ENCODE data around the gene ZNF22. TPM values are rescaled to one million over a fixed set of nuclear protein-coding genes. Genes with fewer than 3 reads are reported as not detected.

ZNF22 gene
- total RNA-seq, 1 donor from 2014 or later: 23.1 TPM

- no peak overlapping the region for H3K4me3 Mint-ChIP-seq
- no peaks in the 10 kb centered on the region for H3K36me3 Mint-ChIP-seq (ENCODE audit: low read depth)
- peaks cover 12% of the 10 kb centered on the region for H3K27me3 Mint-ChIP-seq (ENCODE audit: insufficient read depth)
- intact Hi-C loops (cut with micrococcal nuclease): no loop called here
- H3K4me1 Mint-ChIP-seq (ENCODE audit: low read depth): no peaks in the 10 kb centered on the region
- no peak for DNase-seq (ENCODE audit: low spot score)
- peaks cover 2% of the 10 kb centered on the region for H3K9me3 Mint-ChIP-seq
- H3K27ac Mint-ChIP-seq: no peak overlapping the region
These were observed 43.6 kb downstream of the ZNF22 start for GRCh38 chr10:45044290-45044689.

GRCh38 chr10:45050551-45051235, 50.0 kb downstream of the ZNF22 start:
- Mint-ChIP-seq H3K36me3 (ENCODE audit: low read depth) (no peaks in the 10 kb centered on the region), H3K4me3 (no peak overlapping the region), H3K27ac (no peak overlapping the region), H3K9me3 (peaks cover 2% of the 10 kb centered on the region), H3K27me3 (ENCODE audit: insufficient read depth) (peaks cover 6% of the 10 kb centered on the region), H3K4me1 (ENCODE audit: low read depth) (no peaks in the 10 kb centered on the region)
- intact Hi-C loops (cut with micrococcal nuclease): no loop called here
- DNase-seq (ENCODE audit: low spot score): no peak

- H3K4me3 Mint-ChIP-seq: no peak overlapping the region
These were observed 52.0 kb downstream of the ZNF22 start for GRCh38 chr10:45052700-45053099.

GRCh38 chr10:45053569-45054100, 52.9 kb downstream of the ZNF22 start:
- H3K4me3 Mint-ChIP-seq: no peak overlapping the region
- peaks cover 8% of the 10 kb centered on the region for H3K27me3 Mint-ChIP-seq (ENCODE audit: insufficient read depth)
- no peaks in the 10 kb centered on the region for H3K36me3 Mint-ChIP-seq (ENCODE audit: low read depth)
- no peak overlapping the region for H3K27ac Mint-ChIP-seq
- H3K9me3 Mint-ChIP-seq: peaks cover 2% of the 10 kb centered on the region
- intact Hi-C loops (cut with micrococcal nuclease): no loop called here
- no peak for DNase-seq (ENCODE audit: low spot score)
- no peaks in the 10 kb centered on the region for H3K4me1 Mint-ChIP-seq (ENCODE audit: low read depth)

More at GRCh38 chr10:45052700-45053099, 52.0 kb downstream of the ZNF22 start:
- Mint-ChIP-seq H3K4me1 (ENCODE audit: low read depth) (no peaks in the 10 kb centered on the region), H3K36me3 (ENCODE audit: low read depth) (no peaks in the 10 kb centered on the region), H3K9me3 (peaks cover 2% of the 10 kb centered on the region), H3K27me3 (ENCODE audit: insufficient read depth) (peaks cover 8% of the 10 kb centered on the region), H3K27ac (no peak overlapping the region)
- intact Hi-C loops (cut with micrococcal nuclease): no loop called here
- DNase-seq (ENCODE audit: low spot score): no peak

Other genes with a start within 250 kb of the ZNF22 start
- gene TMEM72, start 89.6 kb upstream of the ZNF22 start, total RNA-seq: not detected in 2 replicates
- gene RASSF4, start 41.1 kb upstream of the ZNF22 start, total RNA-seq: 1.3 and 2.5 TPM in 2 replicates
- 4.6 and 5.3 TPM in 2 replicates for gene DEPP1, start 22.1 kb upstream of the ZNF22 start, total RNA-seq